Right atrium auricular region (tissue), 2 donors: Measurements from ENCODE around the gene HSF2BP. TPM values are rescaled to one million over a fixed set of nuclear protein-coding genes. Genes with fewer than 3 reads are reported as not detected.

Experiments
- DNase-seq: peaks from one replicate; pipeline ENCODE4 v3.0.0-alpha.2; 2019; ENCODE audit warnings: low spot score
- H3K27ac ChIP-seq, 2 donors: fragments of 200-600 bp; sonication (generic); 1 replicate in 1 of 2; 2 replicates in 1 of 2; pipeline ENCODE4 v1.5.1; 2016 to 2019
- H3K27me3 ChIP-seq, 2 donors: fragments of 200-600 bp; sonication (generic); one replicate each; pipeline versions ENCODE4 v1.5.1 to v1.6.0; 2017 to 2019
- H3K36me3 ChIP-seq: fragments of 200-600 bp; sonication (generic); one replicate; pipeline ENCODE4 v1.5.1; 2016
- H3K4me1 ChIP-seq, 2 donors: fragments of 200-600 bp; sonication (generic); one replicate each; pipeline versions ENCODE4 v1.5.1 to v1.6.0; 2017 to 2019
- H3K4me3 ChIP-seq, 2 donors: fragments of 200-600 bp; sonication (generic); 1 replicate in 1 of 2; 2 replicates in 1 of 2; pipeline ENCODE4 v1.5.1; 2017 to 2019; ENCODE audit warnings: mild to moderate bottlenecking in 1 of 2, moderate library complexity in 1 of 2
- H3K9me3 ChIP-seq, 2 donors: fragments of 200-600 bp; sonication (generic); one replicate each; pipeline ENCODE4 v1.5.1; 2019
- total RNA-seq, 2 donors: library from RNA; depleted of rRNA; stranded (reverse); fragments of >200 nt; gene quantifications; one replicate each; pipeline ENCODE4 v1.1.0, GENCODE V29; 2016
- TF ChIP-seq, protein P1 (sequence below), 2 donors: fragments of 200-600 bp; sonication (generic); IDR thresholded peaks; one replicate each; pipeline ENCODE4 v1.5.1; 2019; ENCODE audit warnings: antibody characterized with exemption in 2 of 2

HSF2BP gene
- total RNA-seq, 2 donors from 2014 or later, result 0.44 to 0.67 TPM

- H3K4me1 ChIP-seq, result no peaks in the 10 kb centered on the region
- H3K36me3 ChIP-seq, result peaks cover 24% of the 10 kb centered on the region
- no peaks in the 10 kb centered on the region for H3K27me3 ChIP-seq
Observed at GRCh38 chr21:43669828-43670605, 10.7 kb upstream of the HSF2BP start.

DNA sequence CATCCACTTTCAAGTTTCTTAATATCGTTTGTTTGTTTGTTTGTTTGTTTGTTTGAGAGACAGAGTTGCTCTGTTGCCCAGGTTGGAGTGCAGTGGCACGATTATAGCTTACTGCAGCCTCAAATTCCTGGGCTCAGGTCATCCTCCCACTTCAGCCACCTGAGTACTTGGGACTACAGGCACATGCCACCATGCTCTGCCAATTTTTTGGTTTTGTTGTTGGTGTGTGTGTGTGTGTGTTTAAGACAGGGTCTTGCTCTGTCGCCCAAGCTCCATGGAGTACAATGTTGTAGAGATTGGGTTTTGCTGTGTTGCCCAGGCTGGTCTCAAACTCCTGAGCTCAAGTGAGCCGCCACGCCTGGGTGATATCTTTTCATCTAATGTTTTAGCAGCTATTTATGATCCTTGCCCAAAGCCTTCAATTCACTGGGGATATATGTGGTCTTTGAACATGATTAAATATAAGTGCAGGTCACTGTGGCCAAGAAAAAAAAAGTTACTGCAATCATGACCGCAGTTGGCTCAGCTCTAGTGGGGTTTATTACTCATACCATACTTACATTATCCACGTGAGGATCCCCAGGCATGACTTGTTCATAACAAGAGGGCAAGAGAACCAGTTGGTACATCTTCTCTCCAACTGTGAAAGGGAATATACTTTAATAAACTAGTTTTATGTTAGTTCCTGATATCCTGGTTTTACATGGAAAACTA, 8.1 kb upstream of the HSF2BP start:
- H3K4me1 ChIP-seq, result no peaks in the 10 kb centered on the region
- TF ChIP-seq, protein P1, sequence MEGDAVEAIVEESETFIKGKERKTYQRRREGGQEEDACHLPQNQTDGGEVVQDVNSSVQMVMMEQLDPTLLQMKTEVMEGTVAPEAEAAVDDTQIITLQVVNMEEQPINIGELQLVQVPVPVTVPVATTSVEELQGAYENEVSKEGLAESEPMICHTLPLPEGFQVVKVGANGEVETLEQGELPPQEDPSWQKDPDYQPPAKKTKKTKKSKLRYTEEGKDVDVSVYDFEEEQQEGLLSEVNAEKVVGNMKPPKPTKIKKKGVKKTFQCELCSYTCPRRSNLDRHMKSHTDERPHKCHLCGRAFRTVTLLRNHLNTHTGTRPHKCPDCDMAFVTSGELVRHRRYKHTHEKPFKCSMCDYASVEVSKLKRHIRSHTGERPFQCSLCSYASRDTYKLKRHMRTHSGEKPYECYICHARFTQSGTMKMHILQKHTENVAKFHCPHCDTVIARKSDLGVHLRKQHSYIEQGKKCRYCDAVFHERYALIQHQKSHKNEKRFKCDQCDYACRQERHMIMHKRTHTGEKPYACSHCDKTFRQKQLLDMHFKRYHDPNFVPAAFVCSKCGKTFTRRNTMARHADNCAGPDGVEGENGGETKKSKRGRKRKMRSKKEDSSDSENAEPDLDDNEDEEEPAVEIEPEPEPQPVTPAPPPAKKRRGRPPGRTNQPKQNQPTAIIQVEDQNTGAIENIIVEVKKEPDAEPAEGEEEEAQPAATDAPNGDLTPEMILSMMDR (IDR thresholded peaks at IDR 0.05), result no peak
- DNase-seq, result no peak
- H3K27me3 ChIP-seq, result no peaks in the 10 kb centered on the region
- H3K27ac ChIP-seq, result no peak overlapping the region
- no peak overlapping the region for H3K4me3 ChIP-seq
- no peaks in the 10 kb centered on the region for H3K9me3 ChIP-seq
- peaks cover 15% of the 10 kb centered on the region for H3K36me3 ChIP-seq

More at GRCh38 chr21:43669828-43670605, 10.7 kb upstream of the HSF2BP start:
- TF ChIP-seq, protein P1 (IDR thresholded peaks at IDR 0.05), result no peak
- no peak for DNase-seq
- Histone ChIP-seq H3K27ac (no peak overlapping the region), H3K4me3 (no peak overlapping the region), H3K9me3 (no peaks in the 10 kb centered on the region)

- Histone ChIP-seq H3K9me3 (no peaks in the 10 kb centered on the region), H3K27me3 (no peaks in the 10 kb centered on the region), H3K4me1 (peaks cover 0 to 3% of the 10 kb centered on the region in 2 donors), H3K4me3 (no peak overlapping the region), H3K27ac (no peak overlapping the region), H3K36me3 (peaks cover 5% of the 10 kb centered on the region)
- no peak for DNase-seq
- TF ChIP-seq, protein P1 (IDR thresholded peaks at IDR 0.05), result no peak
Observed at GRCh38 chr21:43665879-43666278, 6.6 kb upstream of the HSF2BP start.

DNA sequence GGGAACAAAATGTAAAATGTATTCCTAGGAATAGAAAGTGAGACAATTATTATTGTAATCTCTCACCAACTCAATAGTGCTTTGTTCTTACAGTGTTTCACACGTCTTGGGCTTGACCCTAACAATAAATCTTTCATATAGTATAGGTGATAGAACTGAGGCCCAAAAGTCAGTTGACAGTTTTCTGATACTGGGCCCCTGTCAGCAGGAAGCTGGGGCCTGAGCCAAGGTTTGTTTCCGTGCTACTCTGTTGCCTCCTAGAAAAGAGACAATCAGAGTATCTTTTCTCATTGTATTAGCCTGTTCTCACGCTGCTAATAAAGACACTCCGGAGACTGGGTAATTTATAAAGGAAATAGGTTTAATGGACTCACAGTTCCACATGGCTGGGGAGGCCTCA, 5.1 kb upstream of the HSF2BP start:
- TF ChIP-seq, protein P1 (IDR thresholded peaks at IDR 0.05), result no peak
- H3K27ac ChIP-seq, result no peak overlapping the region

DNA sequence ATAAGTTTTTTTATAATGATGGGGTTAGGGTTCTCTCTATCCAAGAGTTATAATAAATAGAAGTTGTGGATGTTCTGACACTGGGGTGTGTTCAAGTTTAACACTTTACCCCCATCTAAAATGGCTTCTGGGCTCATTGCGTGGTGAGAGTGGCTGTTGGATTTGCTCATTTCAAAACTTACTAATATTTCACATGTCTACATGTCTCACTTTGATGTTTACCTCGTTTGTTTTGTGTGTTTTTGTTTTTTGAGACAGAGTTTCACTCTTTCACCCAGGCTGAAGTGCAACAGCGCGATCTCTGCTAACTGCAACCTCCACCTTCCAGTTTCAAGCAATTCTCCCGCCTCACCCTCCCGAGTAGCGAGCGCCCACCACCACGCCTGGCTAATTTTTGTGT, 3.7 kb upstream of the HSF2BP start:
- no peaks in the 10 kb centered on the region for H3K27me3 ChIP-seq
- H3K9me3 ChIP-seq, result no peaks in the 10 kb centered on the region
- peaks cover 0 to 20% of the 10 kb centered on the region in 2 donors for H3K4me1 ChIP-seq
- TF ChIP-seq, protein P1 (IDR thresholded peaks at IDR 0.05), result no peak
- H3K27ac ChIP-seq, result no peak overlapping the region
- H3K4me3 ChIP-seq, result no peak overlapping the region
- H3K36me3 ChIP-seq, result no peaks in the 10 kb centered on the region
- no peak for DNase-seq

More for the DNA sequence above, 5.1 kb upstream of the HSF2BP start:
- Histone ChIP-seq H3K36me3 (no peaks in the 10 kb centered on the region), H3K4me3 (no peak overlapping the region), H3K9me3 (no peaks in the 10 kb centered on the region), H3K4me1 (peaks cover 0 to 12% of the 10 kb centered on the region in 2 donors), H3K27me3 (no peaks in the 10 kb centered on the region)
- DNase-seq, result no peak
